M059J (cell line): ENCODE measurements around the gene GPR37. TPM values are rescaled to one million over a fixed set of nuclear protein-coding genes. Genes with fewer than 3 reads are reported as not detected.

Experiments used
- DNase-seq: peaks from one replicate; pipeline ENCODE4 v3.0.0-alpha.2; 2012; ENCODE audit warnings: low read depth
- total RNA-seq: library from RNA; depleted of rRNA; stranded (reverse); fragments of >200 nt; shearing (Covaris generic); gene quantifications from 2 replicates; pipeline ENCODE4 v1.2.3, GENCODE V29; 2014; rRNA removed

Gene GPR37
- total RNA-seq = 3.8 and 6.2 TPM in 2 replicates

GRCh38 chr7:124765401-124766352 is at the start of gene GPR37:
Gene GPR37 (minus strand): TSS chr7:124765792. CDS start chr7:124764976, 816 bp downstream.
- peak; percentile 89 for DNase-seq

GRCh38 chr7:124813994-124814798 is 48.6 kb upstream of the GPR37 start:
- no peak for DNase-seq

- no peak for DNase-seq
These were observed 47.2 kb upstream of the GPR37 start for GRCh38 chr7:124812764-124813163.

- no peak for DNase-seq
These were observed 45.7 kb upstream of the GPR37 start for GRCh38 chr7:124811341-124811740.

- DNase-seq = no peak
These were observed 45.0 kb upstream of the GPR37 start for GRCh38 chr7:124810605-124811004.

GRCh38 chr7:124808206-124808605 is 42.6 kb upstream of the GPR37 start:
- no peak for DNase-seq

GRCh38 chr7:124801330-124801895 is 35.8 kb upstream of the GPR37 start:
- no peak for DNase-seq

GRCh38 chr7:124800386-124800785 is 34.8 kb upstream of the GPR37 start:
- DNase-seq = no peak

GRCh38 chr7:124799448-124799847 is 33.9 kb upstream of the GPR37 start:
- DNase-seq = no peak

- DNase-seq = peak; percentile 43
These were observed 31.2 kb upstream of the GPR37 start for GRCh38 chr7:124796771-124797170.

- DNase-seq = no peak
These were observed 27.1 kb upstream of the GPR37 start for GRCh38 chr7:124792696-124793095.

- peak; percentile 38 for DNase-seq
These were observed 26.4 kb upstream of the GPR37 start for GRCh38 chr7:124792002-124792401.

GRCh38 chr7:124791426-124791825 is 25.8 kb upstream of the GPR37 start:
- DNase-seq = no peak

GRCh38 chr7:124790645-124791044 is 25.1 kb upstream of the GPR37 start:
- no peak for DNase-seq

GRCh38 chr7:124785994-124786393 is 20.4 kb upstream of the GPR37 start:
- DNase-seq = no peak

- DNase-seq = peak; percentile 42
These were observed 19.6 kb upstream of the GPR37 start for GRCh38 chr7:124784879-124785818.

GRCh38 chr7:124783271-124783670 is 17.7 kb upstream of the GPR37 start:
- DNase-seq = no peak

- DNase-seq = no peak
These were observed 16.5 kb upstream of the GPR37 start for GRCh38 chr7:124781907-124782734.

GRCh38 chr7:124781418-124781817 is 15.8 kb upstream of the GPR37 start:
- DNase-seq = no peak

GRCh38 chr7:124780608-124781007 is 15.0 kb upstream of the GPR37 start:
- no peak for DNase-seq
